ENCODE measurements around the gene C18orf32.
"Not testable (repeated sequence)": the region's sequence is repeated elsewhere in the genome, so short reads cannot be mapped to it uniquely, and the experiment has no call there.

The C18orf32 gene

DNA sequence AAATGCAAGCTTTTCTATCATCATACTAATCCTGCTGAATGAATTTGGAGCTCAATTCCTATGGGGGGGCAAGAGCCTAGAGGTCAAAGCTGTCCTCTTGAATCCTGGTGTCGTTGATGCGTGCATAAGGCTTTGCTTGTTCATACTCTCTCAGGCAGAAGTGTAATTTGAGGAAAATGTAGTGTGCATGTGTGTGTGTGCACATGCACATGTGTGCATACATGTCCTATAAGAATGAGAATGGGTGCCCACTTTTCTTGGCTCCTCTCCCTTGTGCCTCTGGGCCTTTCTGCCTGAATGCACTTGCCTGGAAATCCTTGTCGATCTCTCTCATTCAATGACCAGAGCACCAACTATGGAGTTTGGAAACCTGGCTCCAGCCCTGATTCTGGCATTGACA, 28.5 kb upstream of the C18orf32 start:
- Histone ChIP-seq H3K9me3 (ENCODE audit: control insufficient read depth, insufficient read depth, low read length) (no peaks in the 10 kb centered on the region), H3K9me2 (replicated peaks; ENCODE audit: control insufficient read depth, low read length) (no peaks in the 10 kb centered on the region), H3F3A (ENCODE audit: control insufficient read depth, insufficient read depth) (no peaks in the 10 kb centered on the region), H4K20me1 (ENCODE audit: control insufficient read depth, insufficient read depth, low read depth, low read length) (no peaks in the 10 kb centered on the region), H3K4me1 (ENCODE audit: control insufficient read depth, low read length) (no peaks in the 10 kb centered on the region), H3K27me3 (ENCODE audit: control insufficient read depth, low read length) (no peaks in the 10 kb centered on the region), H3K4me2 (ENCODE audit: low read length) (no peak overlapping the region), H3K27ac (ENCODE audit: low read depth, low read length) (no peak overlapping the region), H3K4me3 (ENCODE audit: low read length) (no peak overlapping the region), H3K36me3 (ENCODE audit: control insufficient read depth, low read length) (no peaks in the 10 kb centered on the region), H3K79me2 (ENCODE audit: control insufficient read depth, low read length) (no peaks in the 10 kb centered on the region)
- TF ChIP-seq, protein P1, sequence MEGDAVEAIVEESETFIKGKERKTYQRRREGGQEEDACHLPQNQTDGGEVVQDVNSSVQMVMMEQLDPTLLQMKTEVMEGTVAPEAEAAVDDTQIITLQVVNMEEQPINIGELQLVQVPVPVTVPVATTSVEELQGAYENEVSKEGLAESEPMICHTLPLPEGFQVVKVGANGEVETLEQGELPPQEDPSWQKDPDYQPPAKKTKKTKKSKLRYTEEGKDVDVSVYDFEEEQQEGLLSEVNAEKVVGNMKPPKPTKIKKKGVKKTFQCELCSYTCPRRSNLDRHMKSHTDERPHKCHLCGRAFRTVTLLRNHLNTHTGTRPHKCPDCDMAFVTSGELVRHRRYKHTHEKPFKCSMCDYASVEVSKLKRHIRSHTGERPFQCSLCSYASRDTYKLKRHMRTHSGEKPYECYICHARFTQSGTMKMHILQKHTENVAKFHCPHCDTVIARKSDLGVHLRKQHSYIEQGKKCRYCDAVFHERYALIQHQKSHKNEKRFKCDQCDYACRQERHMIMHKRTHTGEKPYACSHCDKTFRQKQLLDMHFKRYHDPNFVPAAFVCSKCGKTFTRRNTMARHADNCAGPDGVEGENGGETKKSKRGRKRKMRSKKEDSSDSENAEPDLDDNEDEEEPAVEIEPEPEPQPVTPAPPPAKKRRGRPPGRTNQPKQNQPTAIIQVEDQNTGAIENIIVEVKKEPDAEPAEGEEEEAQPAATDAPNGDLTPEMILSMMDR (IDR thresholded peaks at IDR 0.05; ENCODE audit: low read depth, low read length, poor library complexity, severe bottlenecking) = no peak
- TF ChIP-seq EZH2phosphoT487 (IDR thresholded peaks at IDR 0.05; ENCODE audit: borderline replicate concordance, low read length) = no peak

GRCh38 chr18:49515003-49515402, 28.0 kb upstream of the C18orf32 start:
- not testable (repeated sequence) for H3K9me3 ChIP-seq (ENCODE audit: control insufficient read depth, insufficient read depth, low read length); H3K79me2 ChIP-seq (ENCODE audit: control insufficient read depth, low read length); H4K20me1 ChIP-seq (ENCODE audit: control insufficient read depth, insufficient read depth, low read depth, low read length); H3K9me2 ChIP-seq (replicated peaks; ENCODE audit: control insufficient read depth, low read length); H3K4me2 ChIP-seq (ENCODE audit: low read length); H3K36me3 ChIP-seq (ENCODE audit: control insufficient read depth, low read length); H3K27ac ChIP-seq (ENCODE audit: low read depth, low read length); H3F3A ChIP-seq (ENCODE audit: control insufficient read depth, insufficient read depth); H3K4me1 ChIP-seq (ENCODE audit: control insufficient read depth, low read length); H3K4me3 ChIP-seq (ENCODE audit: low read length); H3K27me3 ChIP-seq (ENCODE audit: control insufficient read depth, low read length)

DNA sequence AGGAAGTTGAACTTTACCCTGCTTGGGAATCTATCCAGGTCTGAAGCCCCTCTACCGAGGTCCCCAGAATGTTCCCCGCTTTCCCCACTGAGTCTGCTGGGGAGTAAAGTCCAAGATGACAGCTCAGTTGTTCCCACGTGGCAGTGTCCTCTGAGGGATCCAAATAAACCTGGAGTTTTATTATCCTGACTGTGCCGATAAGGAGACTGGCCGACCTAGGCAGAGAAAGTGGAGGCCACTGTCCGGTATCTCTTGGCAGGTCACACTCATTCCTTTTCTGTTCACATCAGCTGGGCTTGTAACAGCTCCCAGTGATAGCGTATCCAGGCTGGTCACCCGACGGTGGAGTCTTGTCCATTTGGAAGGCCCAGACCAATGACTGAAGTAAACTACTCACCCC, 27.5 kb upstream of the C18orf32 start:
- H3K27ac ChIP-seq (ENCODE audit: low read depth, low read length) = no peak overlapping the region
- no peaks in the 10 kb centered on the region for H3K36me3 ChIP-seq (ENCODE audit: control insufficient read depth, low read length)
- H3K4me1 ChIP-seq (ENCODE audit: control insufficient read depth, low read length) = no peaks in the 10 kb centered on the region
- H3K4me2 ChIP-seq (ENCODE audit: low read length) = no peak overlapping the region
- no peaks in the 10 kb centered on the region for H3K9me2 ChIP-seq (replicated peaks; ENCODE audit: control insufficient read depth, low read length)
- no peaks in the 10 kb centered on the region for H4K20me1 ChIP-seq (ENCODE audit: control insufficient read depth, insufficient read depth, low read depth, low read length)
- H3K9me3 ChIP-seq (ENCODE audit: control insufficient read depth, insufficient read depth, low read length) = no peaks in the 10 kb centered on the region
- H3K27me3 ChIP-seq (ENCODE audit: control insufficient read depth, low read length) = no peaks in the 10 kb centered on the region
- TF ChIP-seq, protein P1 (IDR thresholded peaks at IDR 0.05; ENCODE audit: low read depth, low read length, poor library complexity, severe bottlenecking) = no peak
- TF ChIP-seq EZH2phosphoT487 (IDR thresholded peaks at IDR 0.05; ENCODE audit: borderline replicate concordance, low read length) = no peak
- H3F3A ChIP-seq (ENCODE audit: control insufficient read depth, insufficient read depth) = no peaks in the 10 kb centered on the region
- no peak overlapping the region for H3K4me3 ChIP-seq (ENCODE audit: low read length)
- no peaks in the 10 kb centered on the region for H3K79me2 ChIP-seq (ENCODE audit: control insufficient read depth, low read length)

DNA sequence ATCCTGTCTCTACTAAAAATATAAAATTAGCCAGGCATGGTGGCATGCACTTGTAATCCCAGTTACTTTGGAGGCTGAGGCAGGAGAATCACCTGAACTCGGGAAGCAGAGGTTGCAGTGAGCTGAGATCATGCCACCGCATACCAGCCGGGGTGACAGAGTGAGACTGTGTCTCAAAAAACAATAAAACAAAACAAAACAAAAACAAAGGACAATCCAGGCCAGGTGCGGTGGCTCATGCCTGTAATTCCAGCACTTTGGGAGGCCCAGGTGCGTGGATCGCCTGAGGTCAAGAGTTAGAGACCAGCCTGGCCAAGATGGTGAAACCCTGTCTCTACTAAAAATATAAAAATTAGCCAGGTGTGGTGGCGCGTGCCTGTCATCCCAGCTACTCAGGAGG, 25.8 kb upstream of the C18orf32 start:
- not testable (repeated sequence) for H3F3A ChIP-seq (ENCODE audit: control insufficient read depth, insufficient read depth); H3K9me3 ChIP-seq (ENCODE audit: control insufficient read depth, insufficient read depth, low read length); H3K27ac ChIP-seq (ENCODE audit: low read depth, low read length); H3K4me3 ChIP-seq (ENCODE audit: low read length); H4K20me1 ChIP-seq (ENCODE audit: control insufficient read depth, insufficient read depth, low read depth, low read length); H3K4me1 ChIP-seq (ENCODE audit: control insufficient read depth, low read length); H3K9me2 ChIP-seq (replicated peaks; ENCODE audit: control insufficient read depth, low read length); H3K4me2 ChIP-seq (ENCODE audit: low read length); H3K36me3 ChIP-seq (ENCODE audit: control insufficient read depth, low read length); H3K79me2 ChIP-seq (ENCODE audit: control insufficient read depth, low read length); H3K27me3 ChIP-seq (ENCODE audit: control insufficient read depth, low read length)

All from DOHH2 (cell line).